Keratinocyte (primary cell): ENCODE data around the gene ATF5.

Experiments
- EZH2 ChIP-seq: IDR thresholded peaks from one replicate; pipeline ENCODE4 v1.6.1; 2012; ENCODE audit warnings: inconsistent platforms, mild to moderate bottlenecking, low read length, moderate library complexity
- TF ChIP-seq, protein P1 (sequence below), 3 experiments: IDR thresholded peaks in 1 of 3; conservative IDR thresholded peaks in 1 of 3; optimal IDR thresholded peaks in 1 of 3; 2 replicates in 2 of 3; 3 replicates in 1 of 3; pipeline versions ENCODE3 to v1.5.1; 2011; ENCODE audit warnings: low read length in 3 of 3, mild to moderate bottlenecking in 3 of 3, moderate library complexity in 2 of 3, control low read depth in 1 of 3, inconsistent platforms in 1 of 3; ENCODE audit not compliant: insufficient read depth in 2 of 3; ENCODE audit errors: extremely low read depth in 1 of 3

DNA sequence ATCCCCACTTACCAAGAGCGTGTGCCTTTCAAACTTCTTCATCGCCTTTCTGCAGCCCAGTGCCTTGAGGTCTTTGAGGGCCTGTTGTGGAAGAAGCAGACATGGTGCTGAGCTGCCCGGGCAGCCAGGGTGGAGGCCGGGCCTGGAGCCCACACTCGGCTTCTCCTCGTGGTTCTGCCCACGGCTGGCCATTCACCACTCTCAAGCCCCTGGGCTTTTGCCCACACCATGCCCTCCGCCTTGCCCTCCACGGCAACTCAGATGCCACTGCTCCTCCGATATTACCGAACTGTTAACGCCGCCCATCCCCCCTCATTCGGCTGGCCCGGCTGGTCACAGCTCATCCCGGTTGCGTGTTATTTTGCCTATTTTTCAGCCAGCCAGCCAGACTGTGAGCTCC is 37.6 kb upstream of the ATF5 start:
- TF ChIP-seq, protein P1, sequence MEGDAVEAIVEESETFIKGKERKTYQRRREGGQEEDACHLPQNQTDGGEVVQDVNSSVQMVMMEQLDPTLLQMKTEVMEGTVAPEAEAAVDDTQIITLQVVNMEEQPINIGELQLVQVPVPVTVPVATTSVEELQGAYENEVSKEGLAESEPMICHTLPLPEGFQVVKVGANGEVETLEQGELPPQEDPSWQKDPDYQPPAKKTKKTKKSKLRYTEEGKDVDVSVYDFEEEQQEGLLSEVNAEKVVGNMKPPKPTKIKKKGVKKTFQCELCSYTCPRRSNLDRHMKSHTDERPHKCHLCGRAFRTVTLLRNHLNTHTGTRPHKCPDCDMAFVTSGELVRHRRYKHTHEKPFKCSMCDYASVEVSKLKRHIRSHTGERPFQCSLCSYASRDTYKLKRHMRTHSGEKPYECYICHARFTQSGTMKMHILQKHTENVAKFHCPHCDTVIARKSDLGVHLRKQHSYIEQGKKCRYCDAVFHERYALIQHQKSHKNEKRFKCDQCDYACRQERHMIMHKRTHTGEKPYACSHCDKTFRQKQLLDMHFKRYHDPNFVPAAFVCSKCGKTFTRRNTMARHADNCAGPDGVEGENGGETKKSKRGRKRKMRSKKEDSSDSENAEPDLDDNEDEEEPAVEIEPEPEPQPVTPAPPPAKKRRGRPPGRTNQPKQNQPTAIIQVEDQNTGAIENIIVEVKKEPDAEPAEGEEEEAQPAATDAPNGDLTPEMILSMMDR (optimal IDR thresholded peaks at IDR 0.05 in 1 of 3, IDR thresholded peaks at IDR 0.05 in 1 of 3, conservative IDR thresholded peaks at IDR 0.05 in 1 of 3; ENCODE audit: extremely low read depth in 1 of 3, insufficient read depth in 2 of 3, low read length in 3 of 3), result no peak
- no peak for TF ChIP-seq EZH2
